Urothelium cell line (cell line): Measurements from ENCODE around the gene FLT1.

Experiments used
- DNase-seq: peaks from one replicate; pipeline ENCODE4 v3.0.0; 2011; ENCODE audit warnings: low spot score, mixed read lengths
- FAIRE-seq: peaks from 2 replicates; lab custom pipeline; 2011; peaks lifted over from hg19 to GRCh38; lab: Jason Lieb, UNC

Gene FLT1

DNA sequence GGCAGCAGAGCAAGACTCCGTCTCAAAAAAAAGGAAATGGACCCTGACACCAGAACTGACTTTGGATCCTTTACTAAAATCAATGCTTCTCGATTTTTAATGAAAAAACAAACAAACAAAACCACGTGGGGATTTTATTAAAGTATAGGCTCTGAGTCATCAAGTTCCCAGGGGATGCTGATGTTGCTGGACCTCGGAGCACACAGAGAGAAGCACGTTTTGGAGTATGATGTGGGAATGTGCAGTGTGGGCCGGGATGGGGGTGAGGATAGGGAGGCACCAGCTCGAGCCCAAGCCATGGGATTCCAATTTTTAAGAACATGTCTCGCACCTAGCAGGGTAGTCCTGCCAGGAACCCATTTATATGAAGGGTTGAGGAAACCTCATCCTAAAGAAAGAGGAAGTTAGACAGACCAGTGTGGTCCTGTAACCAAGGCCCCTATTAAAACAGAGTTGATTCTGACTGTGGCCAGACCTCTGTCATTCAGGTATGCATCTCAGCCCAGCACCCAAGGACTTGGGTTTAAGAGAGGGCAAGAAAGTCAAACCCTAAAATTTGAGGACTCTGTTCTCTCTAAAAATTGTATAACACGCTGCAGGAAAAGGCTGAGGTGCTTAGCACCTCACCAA, 6.4 kb downstream of the FLT1 start:
- FAIRE-seq (no peak), DNase-seq (no peak)

DNA sequence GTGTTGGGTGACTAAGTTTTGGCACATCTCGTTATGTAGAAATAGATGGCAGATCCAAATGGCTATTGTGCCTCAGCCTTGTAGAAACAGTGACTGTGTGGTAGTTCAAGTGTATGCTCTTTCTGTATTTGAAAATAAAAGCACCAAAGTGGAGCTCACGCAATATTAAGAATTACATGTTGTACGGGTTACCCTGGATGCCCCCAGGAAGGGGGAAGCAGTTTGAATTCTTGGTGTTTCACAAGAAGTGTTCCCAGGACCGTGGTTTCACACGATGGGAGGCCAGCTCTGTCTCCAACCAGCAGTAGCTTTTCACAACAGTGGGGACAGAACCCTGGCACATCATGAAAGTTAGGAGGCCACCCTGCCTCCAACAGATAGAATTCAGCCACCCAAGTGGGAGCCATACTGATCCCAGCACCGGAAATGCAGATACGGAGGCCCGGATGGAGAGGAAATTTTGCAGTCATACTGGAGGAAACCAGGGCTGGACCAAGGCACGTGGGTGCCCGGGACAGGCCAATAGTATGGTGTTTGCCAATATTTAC, 8.9 kb downstream of the FLT1 start:
- DNase-seq (no peak), FAIRE-seq (no peak)

DNA sequence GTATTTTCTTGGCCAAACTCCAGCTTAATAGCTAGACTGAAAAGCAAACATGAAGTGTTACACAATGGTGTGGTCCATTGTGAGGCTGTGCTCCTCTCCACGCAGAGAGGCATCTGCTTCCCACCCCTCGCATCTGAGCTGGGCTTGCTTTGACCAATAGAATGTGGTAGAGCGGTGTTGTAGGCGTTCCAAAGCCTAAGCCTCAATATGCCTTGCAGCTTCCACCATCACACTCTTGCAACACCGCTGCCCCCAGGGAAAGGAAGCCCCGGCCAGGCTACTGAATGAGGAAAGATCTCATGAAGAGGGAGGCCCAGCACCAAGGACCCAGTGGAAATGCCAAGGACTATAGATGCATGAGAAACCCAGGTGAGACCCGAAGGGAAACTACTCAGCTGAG, 9.4 kb downstream of the FLT1 start:
- FAIRE-seq = no peak
- DNase-seq = no peak

DNA sequence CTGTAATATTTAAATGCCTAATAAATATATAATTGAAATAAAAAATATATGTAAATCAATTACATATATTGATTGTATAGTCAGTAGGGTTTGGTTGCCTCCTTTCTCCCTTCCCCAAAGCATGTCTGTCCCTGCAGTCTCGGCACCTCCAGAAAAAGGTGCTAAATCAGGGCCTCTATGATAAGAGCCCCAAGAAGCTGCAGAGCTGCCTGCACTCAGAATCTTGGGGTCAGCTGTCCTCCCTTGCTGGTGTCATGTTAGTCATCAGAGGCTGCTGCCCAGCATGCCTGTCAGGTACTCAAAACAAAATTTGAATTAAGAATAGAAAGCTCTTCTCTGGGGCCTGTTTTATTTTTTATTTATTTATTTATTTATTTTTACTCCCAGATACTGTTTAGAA, 9.8 kb downstream of the FLT1 start:
- FAIRE-seq = no peak

DNA sequence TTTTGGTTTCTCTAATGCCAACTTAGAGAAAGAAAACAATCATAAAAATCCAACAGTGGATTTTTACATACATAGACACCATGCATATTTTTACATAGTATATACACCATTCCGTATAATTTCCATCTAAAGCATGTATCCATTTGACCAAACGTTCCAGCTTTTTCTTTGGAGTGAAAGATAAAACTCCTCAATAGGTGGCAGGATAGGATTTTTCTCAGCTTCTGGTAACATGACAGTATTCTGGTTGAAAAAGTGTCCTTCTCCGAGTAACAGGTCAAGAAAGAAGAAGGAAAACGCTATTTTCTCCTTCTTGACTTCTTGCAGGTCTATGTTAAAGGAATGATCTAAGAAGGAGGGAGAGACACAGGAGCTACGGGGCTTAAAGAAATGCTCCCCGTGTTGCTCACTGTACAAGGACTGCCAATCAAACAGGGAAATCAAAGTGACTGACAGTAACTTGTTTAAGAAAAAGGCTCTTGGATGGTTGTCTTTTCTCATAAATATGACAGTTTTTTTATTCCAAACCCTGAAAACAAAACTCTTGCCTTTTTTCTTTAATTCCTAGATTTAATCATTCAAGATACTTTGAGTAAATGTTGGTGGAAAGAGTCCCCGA, 11.5 kb downstream of the FLT1 start:
- FAIRE-seq = no peak
- DNase-seq = no peak

More for the DNA sequence above, 9.8 kb downstream of the FLT1 start:
- no peak for DNase-seq

DNA sequence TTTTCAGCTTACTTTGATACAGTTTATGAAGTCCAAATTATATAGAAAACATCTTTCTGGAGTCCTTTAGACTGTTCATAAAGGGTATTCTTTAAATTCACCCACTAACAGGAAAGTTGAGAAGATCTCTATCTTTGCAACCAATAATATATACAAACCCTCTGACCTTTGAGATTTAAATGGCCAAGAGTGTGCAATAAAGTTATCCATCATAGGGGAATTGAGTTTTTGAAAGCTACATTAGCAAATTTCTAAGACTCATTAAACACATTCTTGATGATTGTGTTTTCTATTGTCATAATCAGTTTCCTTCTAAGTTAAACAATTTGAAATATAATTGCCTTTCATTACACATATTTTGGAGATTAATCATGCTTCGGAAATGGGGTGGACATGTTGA, 15.9 kb downstream of the FLT1 start:
- DNase-seq (no peak), FAIRE-seq (no peak)

DNA sequence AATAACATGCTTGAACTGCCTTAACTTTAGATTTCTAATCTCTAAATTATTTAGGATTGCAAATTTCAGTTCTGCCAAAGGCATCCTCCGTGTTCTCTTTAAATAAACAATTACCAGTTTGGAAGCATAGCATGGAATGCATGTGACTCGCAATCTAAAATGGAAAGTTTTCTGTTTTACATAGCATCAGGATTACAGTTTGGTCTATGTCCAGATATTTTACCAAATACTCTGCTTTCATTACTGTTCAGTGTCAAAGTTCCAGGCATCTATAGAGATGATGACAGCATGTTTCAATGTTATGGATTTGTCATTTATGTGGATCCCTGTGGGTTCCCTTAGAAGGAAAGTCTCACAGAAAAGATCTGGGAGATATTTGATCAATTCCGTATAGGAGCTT, 16.8 kb downstream of the FLT1 start:
- FAIRE-seq = no peak
- no peak for DNase-seq

DNA sequence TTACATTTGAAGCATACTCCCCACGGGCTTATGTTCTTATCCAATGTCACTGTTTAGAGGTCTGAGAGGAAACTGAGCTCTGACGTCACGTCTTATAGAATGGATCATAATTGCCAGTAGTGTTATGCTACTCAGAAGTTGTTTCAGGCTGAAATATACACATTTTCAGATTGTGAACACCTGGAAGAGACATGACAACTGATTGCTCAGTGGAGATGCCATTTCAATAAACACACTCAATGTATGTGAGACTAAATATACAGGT, 17.3 kb downstream of the FLT1 start:
- DNase-seq = no peak
- no peak for FAIRE-seq

DNA sequence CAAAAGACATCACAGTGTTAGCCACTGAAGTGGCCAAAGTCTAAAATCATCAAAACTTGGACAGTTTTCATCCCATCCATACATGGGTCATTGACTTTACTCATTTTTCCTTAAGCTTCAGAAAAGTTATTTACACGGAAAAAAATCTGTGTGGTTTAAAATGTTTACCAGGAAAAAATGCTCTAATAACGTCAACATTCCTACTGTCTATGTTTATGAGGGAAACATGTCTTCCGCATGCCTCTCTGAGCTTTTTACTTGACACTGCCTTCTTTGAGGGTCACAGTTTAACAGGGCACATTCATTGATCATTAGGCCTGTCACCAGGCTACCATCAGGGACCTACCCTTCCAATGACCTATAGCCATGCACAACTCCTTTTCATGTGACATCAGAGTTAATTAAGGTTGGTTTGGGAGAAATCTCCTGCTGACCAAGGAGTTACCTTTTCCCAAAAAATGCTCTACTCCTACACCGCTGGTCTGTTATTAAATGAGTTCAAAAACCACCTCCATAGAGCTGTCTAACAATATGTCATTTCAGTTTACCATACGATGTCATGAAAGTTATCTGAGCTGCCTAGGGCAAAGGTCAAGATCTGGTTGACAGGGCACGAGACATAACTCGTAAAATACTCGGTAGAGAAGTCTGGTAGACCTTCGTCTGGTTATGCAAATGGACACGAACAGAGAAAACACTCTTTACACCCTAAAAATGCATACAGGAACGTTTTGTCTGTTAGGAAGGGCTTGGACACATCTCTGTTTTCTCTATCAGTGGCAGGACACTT, 17.8 kb downstream of the FLT1 start:
- no peak for FAIRE-seq

DNA sequence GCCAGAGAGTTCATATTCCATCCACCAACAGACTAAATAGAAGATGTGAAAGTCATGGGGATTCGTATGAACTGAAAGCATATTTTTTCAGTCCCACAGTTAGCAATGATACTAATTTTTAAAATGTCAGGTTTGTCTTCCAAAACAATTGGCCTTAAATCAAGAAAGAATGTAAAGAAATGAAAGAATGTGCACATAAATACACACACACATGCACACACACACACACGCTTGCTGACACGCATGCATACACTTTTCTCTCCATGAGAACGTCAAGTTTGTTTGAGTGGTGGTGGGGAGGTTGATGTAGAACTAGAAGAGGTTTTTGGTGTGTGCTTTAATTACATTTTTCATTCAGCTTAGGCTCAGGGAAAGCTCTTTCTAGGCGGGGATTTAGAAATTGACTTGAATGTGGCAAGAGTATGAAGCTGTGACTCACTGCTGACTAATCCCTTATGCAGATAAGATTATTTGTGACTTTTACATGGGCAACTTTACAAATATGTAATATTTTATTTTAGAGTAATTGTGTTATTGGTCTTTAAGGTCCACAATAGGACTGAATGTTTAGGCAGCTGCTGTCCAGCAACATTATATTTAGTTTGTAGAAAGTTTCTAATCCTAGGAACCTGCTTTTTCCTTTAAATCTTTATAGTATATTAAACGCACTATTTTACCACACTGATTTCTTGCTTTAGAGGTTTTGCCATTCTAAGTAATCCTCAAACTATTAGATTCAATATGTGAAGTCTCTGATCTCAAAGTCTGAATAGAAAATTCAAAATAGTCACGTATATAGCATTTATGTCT, 18.8 kb downstream of the FLT1 start:
- DNase-seq (peak; percentile 15), FAIRE-seq (no peak)

More for the DNA sequence above, 17.8 kb downstream of the FLT1 start:
- no peak for DNase-seq

DNA sequence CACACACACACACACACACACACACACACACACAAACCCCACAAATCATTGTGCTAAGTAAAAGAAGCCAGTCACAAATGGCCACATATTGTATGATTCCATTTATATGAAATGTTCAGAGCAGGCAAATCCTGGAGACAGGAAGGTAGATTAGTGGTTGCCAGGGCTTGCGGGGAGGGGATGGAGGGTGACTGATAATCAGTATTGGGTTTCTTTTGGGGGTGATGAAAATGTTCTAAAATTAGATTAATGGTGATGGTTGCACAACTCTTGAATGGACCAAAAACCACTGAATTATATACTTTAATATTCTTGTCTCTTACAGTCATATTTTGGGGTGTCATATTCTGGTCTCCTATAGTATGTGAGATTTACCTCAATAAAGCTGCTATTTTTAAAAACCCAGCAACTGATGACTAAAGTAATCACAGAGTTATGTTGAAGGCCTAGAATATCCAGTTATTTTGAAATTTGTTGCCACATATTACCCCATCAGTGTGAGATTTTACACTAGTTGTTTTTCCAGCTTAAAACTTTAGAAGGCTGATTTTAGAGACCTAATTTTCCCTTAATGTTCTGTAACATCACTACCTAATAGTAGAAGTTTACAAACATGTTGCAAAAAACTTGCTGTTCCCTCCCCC, 20.3 kb downstream of the FLT1 start:
- DNase-seq (no peak), FAIRE-seq (no peak)

DNA sequence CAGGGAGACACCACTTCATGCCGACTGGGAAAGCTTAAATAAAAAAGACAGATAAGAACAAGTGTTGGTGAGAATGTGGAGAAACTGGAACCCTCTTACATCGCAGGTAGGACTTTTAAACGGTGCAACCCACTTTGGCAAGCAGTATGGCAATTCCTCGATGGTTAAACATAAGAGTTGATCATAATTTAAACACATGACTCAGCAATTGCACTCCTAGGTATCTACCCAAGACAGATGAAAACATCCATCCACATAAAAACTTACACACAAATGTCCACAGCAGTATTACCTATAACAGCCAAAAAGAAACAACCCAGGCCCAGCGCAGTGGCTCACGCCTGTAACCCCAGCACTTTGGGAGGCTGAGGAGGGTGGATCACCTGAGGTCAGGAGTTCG, 21.9 kb downstream of the FLT1 start:
- DNase-seq = no peak
- FAIRE-seq = no peak

DNA sequence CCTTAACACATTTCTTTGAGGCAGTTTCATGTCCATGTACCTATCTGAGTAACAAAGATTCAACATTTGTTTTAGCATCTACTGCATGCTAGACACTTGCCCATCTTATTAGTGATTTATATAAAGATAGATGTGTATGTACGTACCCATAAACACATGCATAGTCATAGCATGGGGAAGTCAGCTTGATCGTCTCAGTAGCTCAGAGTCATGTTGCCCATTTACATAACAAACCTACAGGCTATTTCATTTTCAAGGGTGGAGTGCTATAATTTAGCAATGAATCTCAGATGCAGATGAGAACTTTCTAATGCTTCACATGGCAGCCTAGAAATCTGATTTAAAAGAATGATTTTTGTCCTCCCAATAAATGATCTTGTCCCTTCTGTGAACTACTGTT, 23.5 kb downstream of the FLT1 start:
- FAIRE-seq (no peak), DNase-seq (no peak)

DNA sequence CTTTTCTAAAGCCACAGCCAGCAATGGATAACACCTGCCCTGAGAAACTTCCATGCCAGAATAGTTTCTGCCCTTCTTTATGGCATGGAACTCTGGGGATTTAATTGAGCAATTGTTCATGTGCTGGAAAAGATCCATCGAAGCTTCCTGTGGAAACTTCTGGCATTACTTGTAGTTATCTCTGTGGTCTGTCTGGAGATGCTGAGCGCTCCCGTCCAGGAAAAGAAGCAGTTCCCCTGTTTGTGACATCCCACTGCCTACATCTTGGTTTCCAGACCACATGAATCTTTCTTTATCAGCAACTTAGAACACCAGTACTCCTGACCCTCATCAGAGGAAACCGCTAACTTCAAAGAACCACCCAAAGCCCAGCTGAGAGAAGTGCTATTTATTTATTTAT, 24.6 kb downstream of the FLT1 start:
- FAIRE-seq (no peak), DNase-seq (no peak)

DNA sequence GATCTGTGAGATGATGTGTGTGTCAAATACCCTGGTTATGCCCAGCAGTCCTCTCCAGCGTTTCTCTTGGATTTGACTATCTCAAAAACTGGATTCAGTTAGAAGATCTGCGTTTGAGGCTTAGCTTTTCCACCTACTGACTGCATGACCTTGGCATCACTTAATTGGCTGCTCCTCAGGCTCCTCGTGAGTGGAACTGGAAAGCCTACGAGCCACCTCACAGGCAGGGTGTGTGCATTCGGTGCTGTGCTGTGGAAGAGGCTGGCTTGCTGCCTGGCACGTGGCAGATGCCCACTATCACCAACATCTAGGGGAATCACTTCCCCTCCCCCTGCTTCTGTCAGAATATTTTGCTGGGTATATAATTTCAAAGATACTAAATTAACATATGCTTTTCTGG, 25.6 kb downstream of the FLT1 start:
- no peak for DNase-seq

DNA sequence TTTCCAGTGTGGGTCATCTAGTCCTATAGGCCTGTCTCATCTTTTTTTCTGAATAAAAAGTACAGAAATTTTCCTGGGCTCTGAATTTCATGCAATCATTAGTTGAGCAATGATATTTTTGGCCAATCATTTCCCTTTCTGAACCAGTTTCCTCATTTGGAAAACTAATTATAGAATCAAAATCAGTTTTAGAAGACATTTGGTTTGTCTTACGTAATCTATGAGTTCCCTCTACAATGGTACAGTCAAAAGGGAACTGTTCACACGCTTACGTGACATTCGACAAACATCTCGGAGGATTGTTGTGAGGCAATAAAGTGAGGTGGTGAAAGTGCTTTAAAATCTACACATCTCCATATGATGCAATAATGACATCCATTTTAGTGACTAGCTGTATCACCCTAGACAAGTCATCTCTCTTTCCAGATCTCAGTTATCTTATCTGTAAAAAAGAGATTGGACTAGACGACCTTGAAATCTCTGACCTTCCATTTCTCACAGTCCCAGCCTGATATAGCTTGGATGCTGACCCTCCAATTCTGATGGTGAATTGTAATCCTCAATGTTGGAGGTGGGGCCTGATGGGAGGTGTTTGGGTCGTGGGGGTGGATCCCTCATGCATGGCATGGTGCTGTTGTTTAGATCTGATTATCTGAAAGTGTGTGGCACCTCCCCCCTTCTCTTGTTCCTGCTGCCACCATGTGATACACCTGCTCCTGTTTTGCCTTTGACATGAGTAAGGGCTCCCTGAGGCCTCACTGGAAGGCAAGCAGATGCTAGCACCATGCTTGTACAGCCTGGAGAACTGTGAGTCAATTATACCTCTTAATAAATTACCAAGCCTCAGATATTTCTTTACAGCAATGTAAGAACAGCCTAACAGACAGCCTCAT, 26.7 kb downstream of the FLT1 start:
- no peak for DNase-seq
- no peak for FAIRE-seq

More for the DNA sequence above, 25.6 kb downstream of the FLT1 start:
- FAIRE-seq = no peak

DNA sequence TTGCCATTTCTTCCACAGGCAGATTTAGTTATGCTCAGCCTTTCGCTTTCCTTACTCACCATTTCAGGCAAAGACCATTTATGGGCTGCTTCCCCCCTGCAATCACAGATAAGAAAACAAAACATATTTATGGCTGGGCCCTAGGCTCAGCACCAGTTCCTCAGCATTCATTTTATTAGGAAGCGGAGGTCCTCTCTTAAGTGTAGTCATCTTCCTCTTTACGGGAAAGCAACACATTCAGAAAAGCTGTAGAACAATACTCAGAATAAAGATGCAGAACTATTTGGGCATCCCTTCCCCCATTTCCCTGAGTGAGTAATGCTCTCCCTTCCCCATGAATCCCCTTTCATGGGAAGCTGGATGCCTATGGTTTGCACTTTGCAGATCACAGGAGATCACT, 27.9 kb downstream of the FLT1 start:
- FAIRE-seq (no peak), DNase-seq (no peak)

DNA sequence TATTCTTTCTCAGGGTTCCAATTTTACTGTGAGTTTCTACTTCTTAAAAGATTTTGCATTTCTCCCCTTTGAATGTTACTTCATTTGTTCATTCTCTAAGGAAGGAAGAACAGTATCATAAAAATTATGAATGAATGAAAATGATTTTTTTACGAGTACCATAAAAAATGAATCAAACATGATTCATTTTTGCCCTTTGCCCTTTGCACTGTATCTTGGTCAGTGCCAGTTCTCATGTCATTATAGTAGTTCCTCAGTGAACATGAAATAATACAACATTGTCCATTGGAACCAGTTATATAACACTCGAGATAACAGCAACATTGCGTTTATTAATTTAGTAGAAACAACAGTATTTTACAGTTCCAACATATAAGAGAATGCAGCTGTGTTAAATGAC, 28.8 kb downstream of the FLT1 start:
- DNase-seq (no peak), FAIRE-seq (no peak)

DNA sequence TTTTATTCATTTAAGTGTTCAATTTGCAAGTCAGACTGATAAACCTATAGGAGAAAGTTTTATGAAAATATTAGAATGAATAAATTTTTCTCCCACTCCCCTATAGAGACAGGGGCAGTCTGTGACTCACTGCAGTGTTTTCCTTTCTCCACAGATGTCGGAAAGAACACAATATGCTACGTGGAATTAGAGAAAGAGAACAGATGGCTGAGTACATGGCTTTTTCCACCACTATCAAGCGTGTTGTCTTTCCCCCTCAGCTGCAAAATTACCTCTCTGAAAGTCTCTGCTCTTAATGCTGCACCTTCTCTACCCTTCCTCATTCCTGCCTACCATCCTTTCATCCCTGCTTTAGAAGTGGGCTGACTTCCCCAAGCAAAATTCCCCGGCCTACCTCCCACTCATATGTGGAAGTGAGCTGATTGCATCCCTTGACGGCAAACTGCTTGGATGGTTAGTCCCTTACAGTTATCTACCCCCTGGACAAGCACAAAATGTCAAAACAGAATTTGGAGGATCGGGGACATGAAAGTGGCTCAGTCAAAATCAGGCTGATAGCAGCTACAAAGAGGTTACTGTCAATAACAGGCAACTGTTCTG, 30.0 kb downstream of the FLT1 start:
- FAIRE-seq (no peak), DNase-seq (no peak)
